AG04449 (cell line): ENCODE data around the gene PCGF3.
"Not testable (repeated sequence)": the region's sequence is repeated elsewhere in the genome, so short reads cannot be mapped to it uniquely, and the experiment has no call there.

Experiments used
- CTCF ChIA-PET: fragments of 350-600 bp; formaldehyde crosslinking; extraction: SDS; loops from one replicate; lab custom pipeline; 2021; ENCODE audit warnings: antibody characterized with exemption; lab: Yijun Ruan, JAX
- POLR2A ChIA-PET: fragments of 400-600, 350-600 bp; formaldehyde crosslinking; extraction: SDS; loops from one replicate; lab custom pipeline; 2020; ENCODE audit warnings: antibody characterized with exemption, inconsistent platforms; lab: Yijun Ruan, JAX
- DNase-seq: peaks from one replicate; pipeline ENCODE4 v3.0.0-alpha.2; 2010; ENCODE audit warnings: low read depth, low spot score
- H3K4me3 ChIP-seq: 2 replicates; pipeline ENCODE4 v1.5.1; 2011; ENCODE audit warnings: low read depth, mild to moderate bottlenecking, control low read depth, low read length
- CTCF ChIP-seq: IDR thresholded peaks from one replicate; pipeline ENCODE4 v1.5.1; 2011; ENCODE audit warnings: mild to moderate bottlenecking, moderate library complexity, low read length, control low read depth, inconsistent platforms; ENCODE audit not compliant: insufficient read depth; ENCODE audit errors: missing control alignments

The PCGF3 gene

GRCh38 chr4:804804-805203 lies 99.2 kb downstream of the PCGF3 start:
- no peak for DNase-seq
- POLR2A ChIA-PET = no interaction called here
- no peak overlapping the region for H3K4me3 ChIP-seq
- CTCF ChIA-PET = no interaction called here
- TF ChIP-seq CTCF = no peak

GRCh38 chr4:806979-807378 lies 101.3 kb downstream of the PCGF3 start:
- H3K4me3 ChIP-seq, POLR2A ChIA-PET, CTCF ChIA-PET, DNase-seq: not testable (repeated sequence)

- no peak overlapping the region for H3K4me3 ChIP-seq
- POLR2A ChIA-PET = interaction anchor here (0.6 kb wide), 1 partner anchor 78 kb away, joined by 4 read pairs; no protein-coding TSS in a partner anchor
- CTCF ChIA-PET = no interaction called here
- DNase-seq = no peak
- TF ChIP-seq CTCF = no peak
Observed at GRCh38 chr4:807792-808191, 102.2 kb downstream of the PCGF3 start.

GRCh38 chr4:808860-809570 lies 103.4 kb downstream of the PCGF3 start:
- POLR2A ChIA-PET = no interaction called here
- no peak for DNase-seq
- CTCF ChIA-PET = no interaction called here
- no peak for TF ChIP-seq CTCF
- H3K4me3 ChIP-seq = no peak overlapping the region

GRCh38 chr4:813900-814299 lies 108.3 kb downstream of the PCGF3 start:
- no peak for DNase-seq
- no peak overlapping the region for H3K4me3 ChIP-seq
- ChIA-PET CTCF (no interaction called here), POLR2A (no interaction called here)
- no peak for TF ChIP-seq CTCF

DNA sequence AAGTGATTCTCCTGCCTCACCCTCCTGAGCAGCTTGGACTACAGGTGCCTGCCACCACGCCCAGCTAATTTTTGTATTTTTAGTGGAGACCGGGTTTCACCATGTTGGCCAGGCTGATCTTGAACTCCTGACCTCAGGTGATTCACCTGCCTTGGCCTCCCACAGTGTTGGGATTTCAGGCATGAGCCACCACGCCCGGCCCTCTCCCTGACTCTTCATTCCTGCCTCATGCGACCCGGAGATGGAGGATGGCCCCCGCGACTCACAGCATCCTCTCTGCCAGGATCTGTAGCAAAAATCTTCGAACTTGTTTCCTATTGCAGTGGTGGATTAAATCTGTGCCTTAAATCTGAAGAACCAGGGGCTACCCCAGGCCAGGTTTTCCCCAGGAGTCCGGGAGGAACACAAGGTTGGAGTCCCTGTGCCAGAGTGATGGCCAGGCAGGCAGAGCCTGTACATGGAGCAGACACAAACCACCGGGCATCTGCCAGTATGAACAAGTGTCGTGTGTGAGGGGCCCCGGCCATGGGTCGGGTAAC lies 108.7 kb downstream of the PCGF3 start:
- TF ChIP-seq CTCF = no peak
- H3K4me3 ChIP-seq = no peak overlapping the region
- ChIA-PET CTCF (no interaction called here), POLR2A (no interaction called here)
- no peak for DNase-seq
